OCI-M1 (cell line): ENCODE data around the gene ERCC6L2.

Experiments used
- DNase-seq: peaks from one replicate; lab custom pipeline; 2025; lab: John Stamatoyannopoulos, UW

The ERCC6L2 gene

GRCh38 chr9:95981761-95982390, 106.4 kb downstream of the ERCC6L2 start:
- no peak for DNase-seq

GRCh38 chr9:95985440-95986055, 110.1 kb downstream of the ERCC6L2 start:
- DNase-seq = no peak

DNA sequence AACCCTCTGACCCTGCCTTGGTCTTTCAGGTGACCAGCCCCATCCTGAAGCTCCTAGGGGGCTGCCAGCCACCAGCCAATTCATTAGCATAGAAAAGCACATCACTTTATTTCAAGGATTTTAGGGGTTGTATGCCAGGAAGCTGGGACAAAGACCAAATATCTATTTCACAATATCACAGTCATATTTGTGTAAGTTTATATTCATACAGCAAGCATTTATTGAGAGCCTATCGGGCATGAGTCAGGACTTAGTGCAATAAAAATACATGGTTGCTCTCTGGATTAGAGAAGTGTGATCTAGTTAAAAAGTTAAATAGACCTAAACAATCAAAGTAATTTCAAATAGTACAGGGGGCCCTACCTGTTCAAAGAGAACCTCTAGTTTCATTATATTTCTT, 113.8 kb downstream of the ERCC6L2 start:
- DNase-seq = no peak

GRCh38 chr9:95991326-95991725, 115.8 kb downstream of the ERCC6L2 start:
- DNase-seq = no peak

DNA sequence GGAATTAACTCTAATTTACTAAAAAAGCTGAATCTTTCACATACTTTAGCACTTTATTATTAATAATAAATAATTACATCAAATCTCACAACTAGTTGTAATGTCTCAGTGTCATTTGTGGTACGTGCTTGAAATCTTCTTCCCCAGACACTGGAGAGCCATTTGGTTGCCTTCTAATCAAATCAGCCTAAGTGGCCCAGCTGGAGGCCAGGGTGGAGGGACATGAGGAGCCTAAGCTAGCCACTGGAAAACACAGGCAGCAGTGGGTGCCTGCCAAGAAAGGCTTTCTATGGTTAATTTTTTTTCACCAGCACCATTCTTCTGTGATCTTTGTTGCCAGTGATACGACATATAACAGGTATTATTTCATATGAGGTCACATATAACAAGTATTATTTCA, 117.0 kb downstream of the ERCC6L2 start:
- no peak for DNase-seq

DNA sequence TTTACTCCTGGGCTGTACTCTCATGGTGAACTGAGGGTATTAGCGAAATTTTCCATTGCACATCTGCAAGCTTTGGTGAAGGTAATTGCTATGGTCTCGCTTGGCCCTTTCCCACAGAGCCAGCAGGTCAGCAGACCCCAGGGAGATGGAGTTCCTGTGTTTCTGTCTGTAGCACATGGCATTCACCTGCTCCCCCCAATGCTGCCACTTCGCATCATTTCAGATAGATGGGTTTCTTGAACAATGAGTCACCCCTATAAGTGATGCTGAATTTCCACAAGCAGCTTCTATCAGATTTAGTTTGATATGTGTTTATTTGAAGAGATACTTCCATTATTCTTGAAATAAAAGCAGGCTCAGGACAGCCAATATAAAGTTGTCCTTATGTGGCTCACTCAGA, 117.8 kb downstream of the ERCC6L2 start:
- no peak for DNase-seq

DNA sequence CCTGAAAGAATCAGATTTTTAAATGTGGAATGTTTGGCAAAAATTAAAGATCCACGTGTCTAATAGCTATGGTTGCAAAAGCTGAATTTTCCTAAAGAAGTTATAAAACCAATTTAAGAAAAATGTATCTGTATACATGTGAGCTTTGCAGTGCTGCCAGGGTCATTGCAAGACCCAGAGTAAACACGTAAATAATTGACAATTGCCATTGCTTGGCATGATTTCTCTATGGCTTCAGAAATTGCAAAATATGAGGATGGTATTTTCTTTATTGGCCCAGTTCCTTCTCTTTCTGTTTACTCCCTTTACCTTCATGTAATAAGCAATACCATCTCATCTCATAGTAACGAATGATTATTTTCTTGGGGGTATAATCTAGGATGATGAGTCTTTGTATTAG, 123.9 kb downstream of the ERCC6L2 start:
- DNase-seq = no peak

GRCh38 chr9:96004379-96004778, 128.9 kb downstream of the ERCC6L2 start:
- no peak for DNase-seq

DNA sequence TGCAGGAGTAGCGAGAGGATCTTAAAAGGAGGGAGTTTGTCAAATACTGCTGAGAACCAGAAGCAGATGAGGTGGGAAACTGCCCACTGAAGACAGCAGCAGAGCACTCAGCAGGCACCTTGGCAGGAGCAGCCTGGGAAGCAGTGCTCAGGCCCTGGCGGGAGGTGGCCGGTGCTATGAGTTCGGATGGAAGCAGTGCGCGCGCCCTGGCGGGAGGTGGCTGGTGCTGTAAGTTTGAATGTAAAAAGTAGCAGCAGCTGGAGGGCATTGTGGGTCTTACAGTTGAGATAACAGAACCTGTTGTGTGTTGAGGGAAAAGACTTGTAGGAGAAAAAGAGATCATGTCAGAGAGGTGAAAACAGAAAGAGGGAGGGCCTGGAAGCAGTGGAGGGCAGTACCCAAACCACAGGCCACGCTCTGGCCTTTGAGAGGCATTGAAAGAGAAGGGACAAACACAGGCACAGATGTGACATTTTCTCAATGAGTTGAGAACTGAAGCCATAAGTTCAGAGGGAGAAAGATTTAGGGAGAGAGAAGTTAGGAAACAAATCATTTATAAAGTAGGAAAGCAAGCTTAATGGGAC, 130.9 kb downstream of the ERCC6L2 start:
- DNase-seq = peak; percentile 34

- no peak for DNase-seq
These were observed 131.5 kb downstream of the ERCC6L2 start for GRCh38 chr9:96006961-96007360.

DNA sequence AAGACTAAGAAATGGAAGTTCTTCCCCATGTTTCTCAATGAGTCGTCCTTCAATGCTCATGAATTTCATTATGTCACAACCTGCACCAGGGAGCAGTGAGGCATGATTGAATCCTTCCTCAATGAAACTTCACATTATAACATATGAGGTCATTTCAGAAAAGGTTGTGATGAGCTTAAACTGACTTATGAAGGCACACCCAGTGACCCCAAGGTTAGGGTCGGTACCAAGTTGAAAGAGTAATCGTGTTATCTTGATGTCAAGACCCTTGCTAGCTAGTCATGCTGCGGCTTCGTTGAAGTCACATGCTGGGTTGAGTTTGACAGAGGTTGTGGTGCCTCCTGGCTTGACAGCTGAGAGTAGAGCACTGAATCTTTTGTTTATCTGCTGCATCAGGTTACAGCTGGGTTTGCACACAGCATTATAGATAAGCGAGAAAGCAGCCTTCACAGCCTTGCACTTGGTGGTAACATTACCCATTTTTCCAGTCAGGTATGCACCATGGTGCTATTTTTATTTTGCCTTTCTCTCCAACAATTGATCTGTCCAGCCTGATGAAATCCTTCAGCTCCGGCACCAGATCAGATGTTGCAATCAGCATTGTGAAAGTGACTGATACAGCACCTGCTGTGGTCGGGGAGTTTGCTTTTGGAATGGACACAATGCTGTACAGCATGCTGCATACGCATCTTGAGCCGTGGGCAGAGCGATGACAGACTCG, 133.2 kb downstream of the ERCC6L2 start:
- no peak for DNase-seq

DNA sequence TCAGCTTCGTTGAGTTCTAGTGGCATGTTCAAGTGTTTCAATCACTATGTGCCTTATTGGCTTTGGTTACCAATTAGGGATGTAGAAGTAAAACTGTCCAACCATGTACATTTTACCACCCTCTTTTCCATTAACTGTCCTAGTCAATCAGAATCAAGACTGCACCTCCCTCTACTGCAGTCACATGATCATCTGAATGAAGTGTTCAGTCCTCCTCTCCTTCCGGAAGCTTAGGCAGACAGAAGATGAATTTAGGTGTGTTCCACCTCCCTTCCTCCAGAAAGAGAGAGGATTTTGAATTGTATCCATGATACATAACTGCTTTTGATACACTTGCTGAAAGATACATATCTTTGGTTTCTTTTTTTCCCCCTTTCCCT, 133.7 kb downstream of the ERCC6L2 start:
- no peak for DNase-seq

DNA sequence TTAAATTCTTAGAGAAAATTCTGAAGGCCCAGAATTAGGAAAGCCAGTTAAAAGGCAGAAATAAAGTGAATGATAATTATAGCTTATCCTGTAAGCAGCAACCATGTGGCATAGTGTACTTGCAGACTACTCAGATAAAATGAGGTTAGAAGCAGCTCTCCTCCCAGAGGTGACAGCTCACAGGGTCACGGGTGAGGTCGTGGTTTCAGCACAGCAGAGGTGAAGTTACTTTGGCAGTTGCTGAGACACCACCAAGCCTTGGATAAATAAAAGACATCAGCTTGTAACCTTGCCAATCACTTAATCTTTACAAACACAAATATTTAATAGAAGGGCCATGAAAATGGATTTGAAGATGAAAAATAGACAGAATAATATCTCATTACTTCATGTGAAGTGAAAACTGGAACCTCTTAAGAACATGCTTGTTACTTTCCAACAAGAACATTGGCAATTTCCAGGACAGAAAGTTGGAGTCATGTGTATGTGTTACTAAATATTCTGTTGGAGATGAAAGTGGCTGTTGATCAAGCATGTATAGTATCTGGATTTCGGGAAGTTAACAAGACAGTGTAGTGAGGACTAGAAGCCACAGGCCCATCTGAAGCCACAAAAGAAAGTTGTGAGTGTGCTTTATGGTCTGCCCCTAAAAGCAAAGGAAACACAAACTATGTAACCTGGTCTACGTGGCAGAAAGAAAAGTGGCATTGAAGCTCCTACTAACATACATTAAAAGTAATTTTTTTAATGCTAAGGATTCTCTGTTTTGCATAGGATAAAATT, 134.4 kb downstream of the ERCC6L2 start:
- peak; percentile 65 for DNase-seq

- no peak for DNase-seq
These were observed 138.6 kb downstream of the ERCC6L2 start for GRCh38 chr9:96014078-96014477.

GRCh38 chr9:96015876-96016686, 140.6 kb downstream of the ERCC6L2 start:
- DNase-seq = peak; percentile 87
